Superior temporal gyrus (tissue), 1 donor: ENCODE data around the gene MAST4.
A peak's percentile ranks its signal among the peaks of the same experiment; 100 is the strongest.

Experiments
- DNase-seq: peaks from one replicate; pipeline ENCODE4 v3.0.0-alpha.2; 2016; ENCODE audit errors: extremely low spot score

MAST4 gene

GRCh38 chr5:66903709-66904108, 307.5 kb downstream of the MAST4 start:
- DNase-seq = no peak

- DNase-seq = no peak
Measured at GRCh38 chr5:66904189-66904588, 308.0 kb downstream of the MAST4 start.

GRCh38 chr5:66906021-66906420, 309.8 kb downstream of the MAST4 start:
- DNase-seq = no peak

GRCh38 chr5:66908230-66908629, 312.0 kb downstream of the MAST4 start:
- no peak for DNase-seq

- no peak for DNase-seq
Measured at GRCh38 chr5:66909364-66909763, 313.2 kb downstream of the MAST4 start.

GRCh38 chr5:66912787-66913186, 316.6 kb downstream of the MAST4 start:
- DNase-seq = no peak

GRCh38 chr5:66915531-66915930, 319.3 kb downstream of the MAST4 start:
- no peak for DNase-seq

GRCh38 chr5:66922881-66923280, 326.7 kb downstream of the MAST4 start:
- DNase-seq = no peak

GRCh38 chr5:66923457-66923856, 327.3 kb downstream of the MAST4 start:
- DNase-seq = no peak

- no peak for DNase-seq
Measured at GRCh38 chr5:66923922-66924321, 327.7 kb downstream of the MAST4 start.

- no peak for DNase-seq
Measured at GRCh38 chr5:66927140-66927539, 330.9 kb downstream of the MAST4 start.

GRCh38 chr5:66929281-66929680, 333.1 kb downstream of the MAST4 start:
- no peak for DNase-seq

GRCh38 chr5:66929995-66930394, 333.8 kb downstream of the MAST4 start:
- DNase-seq = no peak

- DNase-seq = no peak
Measured at GRCh38 chr5:66931651-66932050, 335.5 kb downstream of the MAST4 start.

- no peak for DNase-seq
Measured at GRCh38 chr5:66932457-66932856, 336.3 kb downstream of the MAST4 start.

GRCh38 chr5:66933066-66933465, 336.9 kb downstream of the MAST4 start:
- DNase-seq = no peak

GRCh38 chr5:66939094-66939493, 342.9 kb downstream of the MAST4 start:
- no peak for DNase-seq

- DNase-seq = no peak
Measured at GRCh38 chr5:66945389-66946349, 349.5 kb downstream of the MAST4 start.

- peak; percentile 40 for DNase-seq
Measured at GRCh38 chr5:66947458-66947857, 351.3 kb downstream of the MAST4 start.

- no peak for DNase-seq
Measured at GRCh38 chr5:66949066-66949465, 352.9 kb downstream of the MAST4 start.

GRCh38 chr5:66952153-66952552, 356.0 kb downstream of the MAST4 start:
- DNase-seq = no peak

- no peak for DNase-seq
Measured at GRCh38 chr5:66956439-66956838, 360.2 kb downstream of the MAST4 start.

- peak; percentile 59 for DNase-seq
Measured at GRCh38 chr5:66958201-66958979, 362.2 kb downstream of the MAST4 start.
